Endothelial cell (in vitro differentiated cells): ENCODE results near the gene SPDL1. TPM values are rescaled to one million over a fixed set of nuclear protein-coding genes. Genes with fewer than 3 reads are reported as not detected.

Experiments
- DNase-seq: peaks from one replicate; pipeline ENCODE4 v3.0.0; 2021; ENCODE audit warnings: low spot score
- H3K27ac Mint-ChIP-seq: one replicate; pipeline ENCODE4 v1.8.0; 2021; ENCODE audit warnings: mixed read lengths, inconsistent platforms; ENCODE audit not compliant: unreplicated experiment
- H3K27me3 Mint-ChIP-seq: one replicate; pipeline ENCODE4 v1.8.0; 2021; ENCODE audit warnings: mild to moderate bottlenecking, moderate library complexity, mixed read lengths, inconsistent platforms; ENCODE audit not compliant: unreplicated experiment
- H3K36me3 Mint-ChIP-seq: one replicate; pipeline ENCODE4 v1.8.0; 2021; ENCODE audit warnings: mild to moderate bottlenecking, low read depth, mixed read lengths, inconsistent platforms; ENCODE audit not compliant: unreplicated experiment
- H3K4me1 Mint-ChIP-seq: one replicate; pipeline ENCODE4 v1.8.0; 2021; ENCODE audit warnings: mild to moderate bottlenecking, mixed read lengths, inconsistent platforms; ENCODE audit not compliant: unreplicated experiment
- H3K4me3 Mint-ChIP-seq: one replicate; pipeline ENCODE4 v1.8.0; 2021; ENCODE audit warnings: mild to moderate bottlenecking, mixed read lengths, inconsistent platforms; ENCODE audit not compliant: unreplicated experiment
- H3K9me3 Mint-ChIP-seq: one replicate; pipeline ENCODE4 v1.8.0; 2021; ENCODE audit warnings: mixed read lengths, inconsistent platforms; ENCODE audit not compliant: unreplicated experiment
- CTCF ChIP-seq: fragments of 200-600 bp; sonication (generic); IDR thresholded peaks from one replicate; pipeline ENCODE4 v1.5.0; 2021; ENCODE audit warnings: antibody characterized with exemption; ENCODE audit not compliant: unreplicated experiment
- total RNA-seq: library from RNA; stranded (reverse); fragmentation: NEBNext Ultra II Directional; extraction: Animal tissue kit (Norgen Biotek cat#: 25700); gene quantifications from one replicate; pipeline ENCODE4 v1.2.1, GENCODE V29; 2021; ENCODE audit not compliant: unreplicated experiment

Gene SPDL1
- total RNA-seq, 1 donor from 2014 or later, result 38.6 TPM

- Mint-ChIP-seq H3K27ac (no peak overlapping the region), H3K36me3 (no peaks in the 10 kb centered on the region), H3K4me3 (no peak overlapping the region), H3K4me1 (peaks cover 3% of the 10 kb centered on the region), H3K27me3 (no peaks in the 10 kb centered on the region), H3K9me3 (no peaks in the 10 kb centered on the region)
- no peak for TF ChIP-seq CTCF
- DNase-seq, result no peak
These were observed 40.8 kb upstream of the SPDL1 start for GRCh38 chr5:169542811-169543210.

- H3K9me3 Mint-ChIP-seq, result no peaks in the 10 kb centered on the region
- no peaks in the 10 kb centered on the region for H3K27me3 Mint-ChIP-seq
- H3K4me1 Mint-ChIP-seq, result peaks cover 4% of the 10 kb centered on the region
- no peaks in the 10 kb centered on the region for H3K36me3 Mint-ChIP-seq
- no peak for DNase-seq
- no peak overlapping the region for H3K4me3 Mint-ChIP-seq
- no peak overlapping the region for H3K27ac Mint-ChIP-seq
- TF ChIP-seq CTCF, result no peak
These were observed 39.2 kb upstream of the SPDL1 start for GRCh38 chr5:169544264-169544950.

- no peak overlapping the region for H3K4me3 Mint-ChIP-seq
- DNase-seq, result no peak
- TF ChIP-seq CTCF, result no peak
- no peaks in the 10 kb centered on the region for H3K9me3 Mint-ChIP-seq
- H3K27me3 Mint-ChIP-seq, result no peaks in the 10 kb centered on the region
- no peaks in the 10 kb centered on the region for H3K36me3 Mint-ChIP-seq
- H3K4me1 Mint-ChIP-seq, result peaks cover 8% of the 10 kb centered on the region
- H3K27ac Mint-ChIP-seq, result no peak overlapping the region
These were observed 37.8 kb upstream of the SPDL1 start for GRCh38 chr5:169545762-169546161.

- no peak for DNase-seq
- Mint-ChIP-seq H3K9me3 (no peaks in the 10 kb centered on the region), H3K4me1 (peaks cover 8% of the 10 kb centered on the region), H3K4me3 (no peak overlapping the region), H3K27ac (no peak overlapping the region), H3K27me3 (no peaks in the 10 kb centered on the region), H3K36me3 (no peaks in the 10 kb centered on the region)
- TF ChIP-seq CTCF, result no peak
These were observed 37.2 kb upstream of the SPDL1 start for GRCh38 chr5:169546346-169546745.

- DNase-seq, result no peak
- no peak for TF ChIP-seq CTCF
- H3K9me3 Mint-ChIP-seq, result no peaks in the 10 kb centered on the region
- no peak overlapping the region for H3K4me3 Mint-ChIP-seq
- no peak overlapping the region for H3K27ac Mint-ChIP-seq
- no peaks in the 10 kb centered on the region for H3K27me3 Mint-ChIP-seq
- H3K4me1 Mint-ChIP-seq, result peaks cover 8% of the 10 kb centered on the region
- no peaks in the 10 kb centered on the region for H3K36me3 Mint-ChIP-seq
These were observed 36.1 kb upstream of the SPDL1 start for GRCh38 chr5:169547508-169547907.
